Measurements from ENCODE around the gene ST6GALNAC4. TPM values are rescaled to one million over a fixed set of nuclear protein-coding genes. Genes with fewer than 3 reads are reported as not detected.
A peak's percentile ranks its signal among the peaks of the same experiment; 100 is the strongest.

The ST6GALNAC4 gene
- total RNA-seq, 1 donor from 2014 or later = 11.4 TPM

- ATAC-seq = no peak
Observed at GRCh38 chr9:127928676-127929624, 12.1 kb upstream of the ST6GALNAC4 start.

- peak; percentile 51 for ATAC-seq
Observed at GRCh38 chr9:127927988-127928675, 11.3 kb upstream of the ST6GALNAC4 start.

GRCh38 chr9:127927201-127927987 is 10.6 kb upstream of the ST6GALNAC4 start:
- peak; percentile 77 for ATAC-seq

GRCh38 chr9:127926906-127927200 is 10.0 kb upstream of the ST6GALNAC4 start:
- ATAC-seq = peak; percentile 1

GRCh38 chr9:127925959-127926905 is 9.4 kb upstream of the ST6GALNAC4 start:
- ATAC-seq = no peak

- no peak for ATAC-seq
Observed at GRCh38 chr9:127924736-127925444, 8.0 kb upstream of the ST6GALNAC4 start.

- no peak for ATAC-seq
Observed at GRCh38 chr9:127923771-127924170, 6.9 kb upstream of the ST6GALNAC4 start.

- no peak for ATAC-seq
Observed at GRCh38 chr9:127923046-127923445, 6.2 kb upstream of the ST6GALNAC4 start.

- ATAC-seq = peak; percentile 30
Observed at GRCh38 chr9:127921557-127922120, 4.8 kb upstream of the ST6GALNAC4 start.

GRCh38 chr9:127920794-127921193 is 4.0 kb upstream of the ST6GALNAC4 start:
- no peak for ATAC-seq

GRCh38 chr9:127919253-127919815 is 2.5 kb upstream of the ST6GALNAC4 start:
- ATAC-seq = peak; percentile 84

- ATAC-seq = no peak
Observed at GRCh38 chr9:127918183-127919107, 1.6 kb upstream of the ST6GALNAC4 start.

GRCh38 chr9:127917603-127918002 is 762 bp upstream of the ST6GALNAC4 start:
- ATAC-seq = no peak

GRCh38 chr9:127915801-127916719 is 781 bp downstream of the ST6GALNAC4 start:
- no peak for ATAC-seq

- no peak for ATAC-seq
Observed at GRCh38 chr9:127915325-127915752, 1.5 kb downstream of the ST6GALNAC4 start.

GRCh38 chr9:127913682-127914081 is 3.2 kb downstream of the ST6GALNAC4 start:
- no peak for ATAC-seq

GRCh38 chr9:127912882-127913281 is 4.0 kb downstream of the ST6GALNAC4 start:
- ATAC-seq = no peak

GRCh38 chr9:127912296-127912695 is 4.5 kb downstream of the ST6GALNAC4 start:
- ATAC-seq = no peak

All from esophagus mucosa (tissue), 1 donor.